ENCODE results near the gene CELF4.
"Not testable (repeated sequence)": the region's sequence is repeated elsewhere in the genome, so short reads cannot be mapped to it uniquely, and the experiment has no call there.

The CELF4 gene

GRCh38 chr18:37383846-37384595 lies 181.6 kb downstream of the CELF4 start:
- no peak for DNase-seq

DNA sequence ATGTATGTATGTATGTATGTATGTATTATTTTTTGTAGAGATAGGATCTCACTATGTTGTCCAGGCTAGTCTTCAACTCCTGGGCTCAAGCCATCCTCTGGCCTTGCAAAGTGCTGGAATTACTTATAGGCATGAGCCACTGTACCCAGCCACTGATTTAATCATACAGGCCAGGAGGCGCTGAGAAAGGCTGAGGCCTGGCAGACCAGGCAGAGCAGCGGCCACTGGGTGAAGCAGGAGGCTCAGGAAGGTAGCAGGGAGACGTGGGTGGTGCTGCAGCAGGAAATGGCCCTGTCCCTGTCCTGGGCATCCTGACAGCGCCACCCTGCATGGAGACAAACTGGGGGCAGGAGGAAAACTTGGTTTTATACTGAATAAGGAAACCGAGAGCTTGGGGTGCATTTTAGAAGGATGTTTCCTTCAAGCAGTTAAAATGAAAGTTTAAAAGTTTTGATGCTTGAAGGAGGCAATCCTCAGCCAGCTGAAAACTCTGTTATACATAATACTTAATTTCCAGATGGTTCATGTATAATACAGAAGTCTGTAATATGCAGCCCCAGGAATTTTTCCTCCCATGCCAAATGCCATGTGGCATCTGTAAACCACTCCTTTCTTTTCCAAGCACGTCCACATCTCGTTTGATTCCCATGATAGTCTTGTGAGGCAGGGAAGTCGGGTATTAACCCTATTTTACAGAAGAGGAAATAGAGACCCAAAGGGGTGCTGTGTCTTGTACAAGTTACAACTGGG lies 182.4 kb downstream of the CELF4 start:
- no peak for DNase-seq

DNA sequence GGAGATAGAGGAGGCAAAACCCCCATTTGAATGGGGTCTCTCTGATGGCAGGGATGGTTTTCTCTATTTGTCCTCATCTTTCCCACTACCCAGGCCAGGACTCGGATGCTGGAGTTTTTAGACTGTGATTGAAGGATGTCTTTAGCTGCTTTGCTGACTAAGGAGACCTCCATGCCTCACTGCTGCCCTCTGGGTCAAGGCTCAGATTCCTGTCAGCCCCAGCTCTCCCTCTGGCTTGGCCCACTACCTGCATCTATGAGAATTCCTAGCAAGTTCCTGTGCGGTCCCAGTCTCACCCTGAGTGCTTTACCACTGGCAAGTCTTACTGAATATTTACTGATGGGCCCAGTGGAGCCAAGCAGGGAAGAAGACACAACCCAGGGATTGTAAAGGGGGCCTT lies 184.0 kb downstream of the CELF4 start:
- no peak for DNase-seq

DNA sequence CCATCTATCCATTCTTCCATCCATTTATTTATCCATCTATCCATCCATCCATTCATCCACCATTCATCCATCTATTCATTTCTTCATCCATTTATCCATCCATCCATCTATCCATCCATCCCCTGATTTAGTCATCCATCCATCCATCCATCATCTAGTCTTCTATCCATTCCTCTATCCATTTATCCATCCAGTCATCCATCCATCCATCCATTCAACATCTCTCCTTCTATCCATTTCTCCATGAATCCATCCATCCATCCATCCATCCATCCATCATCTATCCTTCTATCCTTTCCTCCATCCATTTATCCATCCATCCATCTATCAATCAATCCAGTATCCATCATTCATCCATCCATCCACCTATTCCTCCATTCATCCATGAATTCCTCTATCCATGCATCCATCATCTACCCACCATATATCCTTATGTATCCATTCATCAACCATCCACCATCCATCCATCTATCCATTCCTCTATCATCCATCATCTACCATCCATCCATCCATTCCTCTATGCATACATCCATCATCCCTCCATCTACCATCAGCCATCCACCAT lies 185.0 kb downstream of the CELF4 start:
- DNase-seq: no peak

DNA sequence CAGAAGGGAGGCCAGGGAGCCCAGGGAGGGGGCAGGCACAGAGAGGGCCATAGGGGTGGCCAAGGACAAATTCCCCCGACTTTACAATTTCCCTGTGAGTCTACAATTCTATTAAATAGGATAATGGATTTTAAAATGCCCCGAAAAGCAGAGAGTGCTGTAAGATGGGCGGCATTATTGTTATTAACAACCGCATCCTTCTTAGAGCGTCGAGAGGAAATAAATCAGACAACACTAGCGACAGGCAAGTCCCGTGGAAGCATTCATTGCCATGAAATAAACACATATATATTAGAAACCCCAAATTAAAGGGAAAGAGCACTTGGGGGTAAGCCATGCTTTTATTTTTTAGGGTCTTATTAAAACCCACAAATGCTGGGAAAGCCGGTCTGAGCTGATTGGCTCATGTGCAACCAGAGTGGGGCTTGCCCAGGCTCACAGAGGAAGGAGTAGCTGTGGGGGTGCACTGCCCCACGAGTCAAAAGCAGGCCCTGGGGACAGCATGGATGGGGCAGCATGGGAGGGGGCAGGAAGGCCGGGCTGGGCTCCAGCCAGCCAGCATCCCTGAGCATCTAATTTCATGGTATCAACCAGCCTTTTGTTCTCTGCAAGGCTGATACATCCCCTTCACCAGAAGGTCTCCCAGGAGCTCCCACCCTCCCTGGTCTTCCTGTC lies 187.1 kb downstream of the CELF4 start:
- no peak for DNase-seq

GRCh38 chr18:37375181-37375580 lies 190.4 kb downstream of the CELF4 start:
- no peak for DNase-seq

DNA sequence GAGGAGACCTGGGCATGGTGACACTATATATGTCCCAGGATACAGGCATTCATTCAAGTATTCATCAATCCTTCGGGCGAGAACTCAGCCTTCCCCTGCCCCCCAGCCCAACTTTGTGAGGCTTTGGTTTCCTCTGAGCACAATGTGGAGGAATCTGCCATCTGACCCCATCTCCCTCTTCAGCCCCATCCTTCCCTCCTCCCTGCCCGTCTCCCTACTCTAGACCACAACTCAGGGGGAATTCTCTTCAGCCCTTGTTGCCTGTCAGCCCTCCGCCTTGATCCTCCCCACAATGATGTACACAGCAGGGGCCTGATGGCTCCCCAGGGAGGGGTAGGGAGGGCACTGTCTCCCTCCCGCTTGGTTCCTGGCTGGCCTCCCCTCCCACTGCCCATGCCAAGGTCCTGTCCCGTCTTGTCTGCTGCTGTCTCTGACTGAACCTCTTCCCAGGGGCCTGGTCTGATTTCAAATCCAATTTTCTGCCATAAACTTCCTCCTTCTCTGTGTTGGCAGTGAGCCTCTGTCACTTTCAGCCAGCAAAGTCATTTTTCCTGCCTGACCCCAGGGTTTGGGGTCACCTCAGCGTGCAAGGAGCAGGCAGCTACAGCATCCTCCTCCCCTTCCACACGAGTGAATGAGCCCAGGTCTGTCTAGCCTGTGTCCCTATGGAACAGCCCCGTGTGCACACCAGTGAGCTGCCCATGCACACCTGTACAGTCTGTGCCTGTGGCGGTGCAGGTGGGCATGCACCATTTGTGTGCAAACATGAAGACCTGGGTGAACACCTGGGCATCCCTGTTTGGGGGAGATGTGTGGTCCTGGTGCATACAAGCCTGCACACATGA lies 197.3 kb downstream of the CELF4 start:
- no peak for DNase-seq

DNA sequence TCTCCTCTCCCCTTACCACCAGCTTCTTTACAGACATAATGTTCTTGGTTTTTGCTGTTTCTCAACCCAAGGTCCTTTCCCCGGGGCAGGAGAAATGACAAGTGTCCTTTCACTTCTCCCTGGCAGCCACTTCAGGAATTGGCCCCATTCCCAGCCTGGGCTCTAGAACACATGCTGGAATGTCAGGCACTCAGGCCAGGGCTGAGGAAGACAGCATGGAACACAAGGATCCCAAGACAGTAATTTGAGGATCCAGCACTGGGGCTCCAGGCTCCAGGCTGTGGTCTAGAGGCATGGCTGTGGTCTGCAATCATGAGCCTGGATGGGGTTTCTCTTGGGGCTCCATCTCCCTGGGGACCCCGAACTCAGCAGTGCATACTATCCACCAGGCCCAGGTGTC lies 201.4 kb downstream of the CELF4 start:
- no peak for DNase-seq

- DNase-seq: no peak
These were observed 203.3 kb downstream of the CELF4 start for GRCh38 chr18:37362158-37362890.

GRCh38 chr18:37361335-37362157 lies 204.1 kb downstream of the CELF4 start:
- DNase-seq: no peak

GRCh38 chr18:37358061-37358460 lies 207.5 kb downstream of the CELF4 start:
- not testable (repeated sequence) for DNase-seq

- no peak for DNase-seq
These were observed 209.8 kb downstream of the CELF4 start for GRCh38 chr18:37355772-37356171.

DNA sequence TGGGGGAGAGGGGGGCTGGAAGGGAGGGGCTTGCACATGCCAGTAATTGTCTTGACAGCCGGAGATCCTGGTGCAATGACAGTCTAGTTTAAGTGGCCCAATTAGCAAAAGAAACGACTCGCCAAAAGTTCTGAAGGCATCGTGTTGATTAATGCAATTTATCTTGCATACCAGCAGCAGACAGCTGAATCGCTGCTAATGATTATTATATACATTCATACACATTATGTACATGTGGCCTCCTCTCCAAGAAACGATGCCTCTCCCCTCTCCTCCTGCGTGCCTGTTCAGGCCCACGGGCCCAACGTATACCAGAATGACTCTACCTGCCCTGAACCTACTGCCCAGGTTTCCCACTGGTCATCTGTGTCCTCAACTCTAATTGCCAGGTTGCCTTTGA lies 214.5 kb downstream of the CELF4 start:
- DNase-seq: no peak

DNA sequence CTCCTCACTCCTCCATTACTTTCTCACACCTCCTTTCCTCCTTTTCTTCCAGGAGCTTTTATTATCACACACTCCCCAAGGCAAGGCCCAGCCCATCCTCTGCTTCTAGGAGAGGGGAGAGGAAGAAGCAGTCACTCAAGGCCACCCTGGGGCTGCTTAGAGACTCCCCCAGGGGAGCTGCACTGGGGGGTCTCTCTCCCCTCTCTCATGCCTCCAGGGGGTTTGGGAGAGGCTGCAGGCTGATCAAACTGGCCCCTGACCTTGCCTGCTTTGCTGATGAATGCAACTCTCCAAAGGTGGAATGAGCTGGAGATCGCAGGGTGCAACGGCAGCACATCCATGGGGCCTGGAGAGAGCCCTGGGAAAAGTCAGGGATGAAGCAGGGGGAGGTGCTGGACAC lies 216.9 kb downstream of the CELF4 start:
- DNase-seq: no peak

DNA sequence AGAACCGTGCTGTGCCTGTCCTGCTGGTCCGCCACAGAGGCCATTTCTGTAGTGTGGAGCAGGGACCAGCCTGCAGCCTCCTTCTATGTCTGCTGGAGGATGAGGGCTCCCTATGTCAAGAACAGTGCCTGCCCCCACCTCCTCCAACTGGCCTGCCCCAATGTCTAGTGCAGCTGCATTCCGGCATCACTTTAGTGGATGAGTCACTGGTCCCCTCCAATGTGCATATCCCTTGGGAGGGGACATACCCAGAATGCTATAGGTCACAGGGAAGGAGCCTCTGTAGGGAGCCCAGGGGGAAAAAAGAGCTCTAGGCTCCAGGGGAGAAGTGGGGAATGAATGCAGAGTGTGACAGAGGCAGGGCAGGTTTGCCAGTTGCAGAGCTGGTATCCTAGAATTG lies 219.6 kb downstream of the CELF4 start:
- DNase-seq: no peak

- DNase-seq: no peak
These were observed 222.1 kb downstream of the CELF4 start for GRCh38 chr18:37343542-37343851.

GRCh38 chr18:37341473-37342086 lies 224.0 kb downstream of the CELF4 start:
- DNase-seq: no peak

GRCh38 chr18:37341016-37341415 lies 224.6 kb downstream of the CELF4 start:
- DNase-seq: no peak

DNA sequence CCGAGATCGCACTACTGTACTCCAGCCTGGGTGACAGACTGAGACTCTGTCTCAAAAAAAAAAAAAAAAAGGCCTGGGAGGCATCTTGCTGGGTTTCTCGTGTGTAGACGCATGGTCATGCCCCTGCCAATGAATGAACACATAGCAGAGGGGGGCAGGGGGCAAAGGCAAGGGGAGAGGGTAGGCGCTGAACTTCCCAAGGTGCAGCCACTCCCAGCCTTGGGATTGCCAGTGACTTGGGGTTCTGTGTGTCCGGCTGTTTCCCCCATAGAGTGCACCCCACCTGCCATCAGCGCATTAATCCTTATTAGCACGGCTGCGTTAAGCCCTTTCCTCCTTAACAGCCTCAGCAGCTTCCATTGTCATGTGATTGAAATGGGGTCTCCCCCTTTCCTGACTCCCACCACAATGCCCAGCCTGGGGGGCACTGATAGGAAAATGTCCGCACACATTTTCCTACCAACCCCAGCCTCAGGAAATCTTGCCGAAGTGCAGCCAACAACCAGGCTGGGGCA lies 225.8 kb downstream of the CELF4 start:
- no peak for DNase-seq

GRCh38 chr18:37336568-37337285 lies 228.9 kb downstream of the CELF4 start:
- no peak for DNase-seq

All from right forelimb (tissue), 1 donor.